ENCODE data around the gene JADE1. TPM values are rescaled to one million over a fixed set of nuclear protein-coding genes. Genes with fewer than 3 reads are reported as not detected.

JADE1 gene
- total RNA-seq, 2 experiments from 2014 or later, result 43.1 to 64.0 TPM

DNA sequence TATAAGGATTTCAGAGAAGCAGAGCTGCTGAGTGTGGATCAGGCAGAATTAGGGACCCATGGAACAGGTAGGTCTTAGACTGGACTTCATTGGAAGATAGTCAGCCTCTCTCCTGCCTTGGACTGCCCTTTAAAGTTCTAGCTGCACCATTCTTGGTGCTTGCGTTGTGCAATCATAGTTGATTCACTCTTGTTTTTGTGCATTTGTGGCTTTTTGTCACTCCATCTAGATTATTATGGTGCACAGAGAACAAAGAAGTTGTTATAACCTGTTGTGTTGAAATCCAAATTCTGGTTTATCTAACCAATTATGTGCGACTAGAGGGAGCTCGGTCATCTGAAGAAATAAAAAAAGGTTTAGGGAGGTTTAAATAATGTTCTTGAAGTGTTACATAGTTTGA, 59.3 kb downstream of the JADE1 start:
- 0 out of 2 replicates have a peak, but pooled peaks cover 8% of the 10 kb centered on the region for H4K20me1 ChIP-seq (ENCODE audit: insufficient read depth, low read length)
- TF ChIP-seq, protein P1, sequence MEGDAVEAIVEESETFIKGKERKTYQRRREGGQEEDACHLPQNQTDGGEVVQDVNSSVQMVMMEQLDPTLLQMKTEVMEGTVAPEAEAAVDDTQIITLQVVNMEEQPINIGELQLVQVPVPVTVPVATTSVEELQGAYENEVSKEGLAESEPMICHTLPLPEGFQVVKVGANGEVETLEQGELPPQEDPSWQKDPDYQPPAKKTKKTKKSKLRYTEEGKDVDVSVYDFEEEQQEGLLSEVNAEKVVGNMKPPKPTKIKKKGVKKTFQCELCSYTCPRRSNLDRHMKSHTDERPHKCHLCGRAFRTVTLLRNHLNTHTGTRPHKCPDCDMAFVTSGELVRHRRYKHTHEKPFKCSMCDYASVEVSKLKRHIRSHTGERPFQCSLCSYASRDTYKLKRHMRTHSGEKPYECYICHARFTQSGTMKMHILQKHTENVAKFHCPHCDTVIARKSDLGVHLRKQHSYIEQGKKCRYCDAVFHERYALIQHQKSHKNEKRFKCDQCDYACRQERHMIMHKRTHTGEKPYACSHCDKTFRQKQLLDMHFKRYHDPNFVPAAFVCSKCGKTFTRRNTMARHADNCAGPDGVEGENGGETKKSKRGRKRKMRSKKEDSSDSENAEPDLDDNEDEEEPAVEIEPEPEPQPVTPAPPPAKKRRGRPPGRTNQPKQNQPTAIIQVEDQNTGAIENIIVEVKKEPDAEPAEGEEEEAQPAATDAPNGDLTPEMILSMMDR (conservative IDR thresholded peaks at IDR 0.05; ENCODE audit: low read length), result no peak
- TF ChIP-seq EZH2phosphoT487 (IDR thresholded peaks at IDR 0.05; ENCODE audit: borderline replicate concordance, low read depth, low read length), result no peak
- H3K4me2 ChIP-seq (ENCODE audit: low read length), result no peak overlapping the region
- no peak overlapping the region for H2AFZ ChIP-seq (ENCODE audit: low read length)
- H3K9me3 ChIP-seq (ENCODE audit: low read length), result no peaks in the 10 kb centered on the region
- POLR2A ChIA-PET, result no interaction called here
- BruUV-seq (replicated peaks), result no TSS peak
- H3K36me3 ChIP-seq (ENCODE audit: insufficient read depth, low read length), result peaks cover 99% of the 10 kb centered on the region
- intact Hi-C loops (cut with micrococcal nuclease; ENCODE audit: unreplicated experiment), result no loop called here
- H3K4me3 ChIP-seq (ENCODE audit: low read depth, low read length, poor library complexity, severe bottlenecking), result no peak overlapping the region
- no peaks in the 10 kb centered on the region for H3K9me2 ChIP-seq (ENCODE audit: insufficient read depth, low read length)
- peaks cover 5% of the 10 kb centered on the region for H3K4me1 ChIP-seq (ENCODE audit: insufficient read depth, low read length, poor library complexity, severe bottlenecking)
- DNase-seq (ENCODE audit: low spot score), result no peak
- H3K27ac ChIP-seq (ENCODE audit: low read depth, low read length, poor library complexity, severe bottlenecking), result no peak overlapping the region
- H3K79me2 ChIP-seq (ENCODE audit: insufficient read depth, low read depth, low read length), result peaks cover 11% of the 10 kb centered on the region; the same call in 1 of the 2 replicates
- CTCF ChIA-PET (ENCODE audit: unreplicated experiment), result no interaction called here

DNA sequence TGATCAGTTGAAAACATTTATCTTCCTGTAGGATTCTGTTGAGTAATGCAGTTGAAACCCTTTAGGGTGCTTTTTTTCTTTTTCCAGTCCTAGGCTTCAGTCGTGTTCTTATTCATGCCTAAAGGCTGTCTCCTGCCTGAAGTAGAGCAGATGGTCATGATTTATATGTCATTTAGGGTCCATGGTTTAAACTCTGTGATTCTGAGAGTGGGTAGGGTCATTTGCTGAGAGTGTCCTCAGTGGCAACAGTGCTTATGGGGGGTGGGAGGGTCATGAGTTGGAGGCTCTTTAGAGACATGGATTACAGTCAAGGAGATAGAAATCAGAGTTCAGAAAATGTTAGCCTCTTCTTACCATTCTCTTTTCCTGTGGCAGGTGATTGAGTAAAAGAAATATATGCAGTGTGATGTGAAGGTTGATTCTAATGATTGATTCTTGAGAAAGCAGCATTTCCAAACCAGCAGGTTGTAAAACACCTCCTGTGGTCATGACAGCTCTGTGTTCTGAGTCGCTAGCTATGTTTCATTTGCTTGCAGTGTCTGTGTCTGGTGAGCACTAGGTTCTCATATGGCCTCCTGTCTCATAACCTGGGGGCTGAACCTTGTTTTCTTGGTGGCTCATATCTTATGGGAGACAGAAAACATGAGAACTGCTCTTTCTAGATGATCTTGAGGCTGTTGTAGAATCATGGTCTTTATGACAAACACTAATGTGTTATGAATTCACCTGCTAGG, 60.4 kb downstream of the JADE1 start:
- H3K9me3 ChIP-seq (ENCODE audit: low read length), result no peaks in the 10 kb centered on the region
- H3K79me2 ChIP-seq (ENCODE audit: insufficient read depth, low read depth, low read length), result peaks cover 6% of the 10 kb centered on the region; the same call in 1 of the 2 replicates
- peaks cover 99% of the 10 kb centered on the region for H3K36me3 ChIP-seq (ENCODE audit: insufficient read depth, low read length)
- intact Hi-C loops (cut with micrococcal nuclease; ENCODE audit: unreplicated experiment), result no loop called here
- no peaks in the 10 kb centered on the region for H3K9me2 ChIP-seq (ENCODE audit: insufficient read depth, low read length)
- H3K4me1 ChIP-seq (ENCODE audit: insufficient read depth, low read length, poor library complexity, severe bottlenecking), result peaks cover 5% of the 10 kb centered on the region
- CTCF ChIA-PET (ENCODE audit: unreplicated experiment), result no interaction called here
- POLR2A ChIA-PET, result no interaction called here
- BruUV-seq (replicated peaks), result no TSS peak
- no peak overlapping the region for H3K4me2 ChIP-seq (ENCODE audit: low read length)
- 0 out of 2 replicates have a peak, but pooled peaks cover 8% of the 10 kb centered on the region for H4K20me1 ChIP-seq (ENCODE audit: insufficient read depth, low read length)
- TF ChIP-seq, protein P1 (conservative IDR thresholded peaks at IDR 0.05; ENCODE audit: low read length), result no peak
- no peak for TF ChIP-seq EZH2phosphoT487 (IDR thresholded peaks at IDR 0.05; ENCODE audit: borderline replicate concordance, low read depth, low read length)
- DNase-seq (ENCODE audit: low spot score), result no peak
- no peak overlapping the region for H3K27ac ChIP-seq (ENCODE audit: low read depth, low read length, poor library complexity, severe bottlenecking)
- no peak overlapping the region for H3K4me3 ChIP-seq (ENCODE audit: low read depth, low read length, poor library complexity, severe bottlenecking)
- no peak overlapping the region for H2AFZ ChIP-seq (ENCODE audit: low read length)

DNA sequence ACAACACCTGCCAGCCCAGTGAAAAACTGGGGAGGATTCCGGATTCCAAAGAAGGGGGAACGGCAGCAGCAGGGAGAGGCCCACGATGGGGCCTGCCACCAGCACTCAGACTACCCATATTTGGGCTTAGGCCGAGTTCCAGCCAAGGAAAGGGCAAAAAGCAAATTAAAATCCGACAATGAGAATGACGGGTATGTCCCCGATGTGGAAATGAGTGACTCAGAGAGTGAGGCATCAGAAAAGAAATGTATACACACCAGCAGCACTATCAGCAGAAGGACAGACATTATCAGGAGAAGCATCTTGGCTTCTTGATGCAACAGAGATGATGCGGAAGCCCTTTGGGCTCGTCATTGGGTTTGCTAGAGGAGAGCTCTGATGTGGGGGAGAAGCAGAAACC, 62.4 kb downstream of the JADE1 start:
- H3K36me3 ChIP-seq (ENCODE audit: insufficient read depth, low read length), result peaks cover 93% of the 10 kb centered on the region

More for the DNA sequence above, 62.4 kb downstream of the JADE1 start:
- no TSS peak for BruUV-seq (replicated peaks)
- Histone ChIP-seq H3K4me3 (ENCODE audit: low read depth, low read length, poor library complexity, severe bottlenecking) (no peak overlapping the region), H3K9me2 (ENCODE audit: insufficient read depth, low read length) (no peaks in the 10 kb centered on the region), H3K9me3 (ENCODE audit: low read length) (no peaks in the 10 kb centered on the region), H3K4me2 (ENCODE audit: low read length) (no peak overlapping the region), H3K79me2 (ENCODE audit: insufficient read depth, low read depth, low read length) (no peaks in the 10 kb centered on the region), H3K27ac (ENCODE audit: low read depth, low read length, poor library complexity, severe bottlenecking) (no peak overlapping the region), H3K4me1 (ENCODE audit: insufficient read depth, low read length, poor library complexity, severe bottlenecking) (no peaks in the 10 kb centered on the region), H2AFZ (ENCODE audit: low read length) (no peak overlapping the region), H4K20me1 (ENCODE audit: insufficient read depth, low read length) (no peaks in the 10 kb centered on the region)
- intact Hi-C loops (cut with micrococcal nuclease; ENCODE audit: unreplicated experiment), result no loop called here
- POLR2A ChIA-PET, result no interaction called here
- CTCF ChIA-PET (ENCODE audit: unreplicated experiment), result no interaction called here
- DNase-seq (ENCODE audit: low spot score), result no peak
- no peak for TF ChIP-seq EZH2phosphoT487 (IDR thresholded peaks at IDR 0.05; ENCODE audit: borderline replicate concordance, low read depth, low read length)
- TF ChIP-seq, protein P1 (conservative IDR thresholded peaks at IDR 0.05; ENCODE audit: low read length), result no peak

Measured in OCI-LY7 (cell line).